Esophagus muscularis mucosa (tissue), 3 donors: ENCODE results near the gene AURKB.

Experiments
- POLR2A ChIP-seq: fragments of 450-650 bp; IDR thresholded peaks from one replicate; pipeline ENCODE4 v1.6.1; 2017; ENCODE audit warnings: antibody characterized with exemption, moderate library complexity, mild to moderate bottlenecking, low read depth
- TF ChIP-seq, protein P1 (sequence below), 3 experiments: fragments of 200-600 bp in 2 of 3; fragments of 450-650 bp in 1 of 3; sonication (generic) in 2 of 3; IDR thresholded peaks; one replicate each; pipeline ENCODE4 v1.5.1; 2017 to 2019; ENCODE audit warnings: antibody characterized with exemption in 3 of 3, mild to moderate bottlenecking in 2 of 3, moderate library complexity in 1 of 3

DNA sequence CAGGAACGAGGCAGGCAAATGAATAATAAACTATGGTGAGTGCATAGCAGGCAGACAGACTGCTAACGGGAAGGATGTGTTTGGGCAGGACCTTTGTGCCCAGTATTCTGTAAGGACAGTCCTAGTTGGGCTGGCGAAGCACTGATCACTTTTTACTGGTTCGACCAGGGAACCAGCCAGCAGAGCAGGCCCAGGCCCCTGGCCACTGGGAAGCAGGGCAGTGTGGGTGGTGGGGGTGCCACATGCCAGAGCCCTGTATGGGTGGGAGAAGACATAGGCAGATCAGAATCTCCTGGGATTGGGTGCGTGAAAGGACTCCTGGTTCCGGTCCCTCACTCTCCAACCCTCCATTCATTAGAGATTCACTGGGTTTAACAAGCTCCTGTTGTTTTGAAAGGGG lies 43.6 kb downstream of the AURKB start:
- TF ChIP-seq, protein P1, sequence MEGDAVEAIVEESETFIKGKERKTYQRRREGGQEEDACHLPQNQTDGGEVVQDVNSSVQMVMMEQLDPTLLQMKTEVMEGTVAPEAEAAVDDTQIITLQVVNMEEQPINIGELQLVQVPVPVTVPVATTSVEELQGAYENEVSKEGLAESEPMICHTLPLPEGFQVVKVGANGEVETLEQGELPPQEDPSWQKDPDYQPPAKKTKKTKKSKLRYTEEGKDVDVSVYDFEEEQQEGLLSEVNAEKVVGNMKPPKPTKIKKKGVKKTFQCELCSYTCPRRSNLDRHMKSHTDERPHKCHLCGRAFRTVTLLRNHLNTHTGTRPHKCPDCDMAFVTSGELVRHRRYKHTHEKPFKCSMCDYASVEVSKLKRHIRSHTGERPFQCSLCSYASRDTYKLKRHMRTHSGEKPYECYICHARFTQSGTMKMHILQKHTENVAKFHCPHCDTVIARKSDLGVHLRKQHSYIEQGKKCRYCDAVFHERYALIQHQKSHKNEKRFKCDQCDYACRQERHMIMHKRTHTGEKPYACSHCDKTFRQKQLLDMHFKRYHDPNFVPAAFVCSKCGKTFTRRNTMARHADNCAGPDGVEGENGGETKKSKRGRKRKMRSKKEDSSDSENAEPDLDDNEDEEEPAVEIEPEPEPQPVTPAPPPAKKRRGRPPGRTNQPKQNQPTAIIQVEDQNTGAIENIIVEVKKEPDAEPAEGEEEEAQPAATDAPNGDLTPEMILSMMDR (IDR thresholded peaks at IDR 0.05) = no peak
- no peak for TF ChIP-seq POLR2A
